GM23248 (cell line): ENCODE data around the gene NUP153.
"Not testable (repeated sequence)": the region's sequence is repeated elsewhere in the genome, so short reads cannot be mapped to it uniquely, and the experiment has no call there.

Source experiments
- EZH2 ChIP-seq: fragments of 200-600 bp; sonication (generic); IDR thresholded peaks from 2 replicates; pipeline ENCODE4 v1.6.1; 2018; ENCODE audit warnings: antibody characterized with exemption, mild to moderate bottlenecking; ENCODE audit not compliant: insufficient read depth, poor library complexity, severe bottlenecking
- EZH2phosphoT487 ChIP-seq: fragments of 200-600 bp; sonication (generic); IDR thresholded peaks from 2 replicates; pipeline ENCODE4 v1.6.1; 2018; ENCODE audit warnings: antibody characterized with exemption, moderate library complexity, mild to moderate bottlenecking, low read depth; ENCODE audit not compliant: insufficient read depth

GRCh38 chr6:17708035-17708434 lies 1.3 kb upstream of the NUP153 start:
- not testable (repeated sequence) for TF ChIP-seq EZH2phosphoT487, EZH2
